ENCODE measurements around the gene AQP7. TPM values are rescaled to one million over a fixed set of nuclear protein-coding genes. Genes with fewer than 3 reads are reported as not detected.
"Not testable (repeated sequence)": the region's sequence is repeated elsewhere in the genome, so short reads cannot be mapped to it uniquely, and the experiment has no call there.

Gene AQP7
- total RNA-seq, 1 experiment from 2014 or later: 0.58 TPM

GRCh38 chr9:33375238-33375840 lies 27.0 kb downstream of the AQP7 start:
- DNase-seq (ENCODE audit: low spot score): no peak

DNA sequence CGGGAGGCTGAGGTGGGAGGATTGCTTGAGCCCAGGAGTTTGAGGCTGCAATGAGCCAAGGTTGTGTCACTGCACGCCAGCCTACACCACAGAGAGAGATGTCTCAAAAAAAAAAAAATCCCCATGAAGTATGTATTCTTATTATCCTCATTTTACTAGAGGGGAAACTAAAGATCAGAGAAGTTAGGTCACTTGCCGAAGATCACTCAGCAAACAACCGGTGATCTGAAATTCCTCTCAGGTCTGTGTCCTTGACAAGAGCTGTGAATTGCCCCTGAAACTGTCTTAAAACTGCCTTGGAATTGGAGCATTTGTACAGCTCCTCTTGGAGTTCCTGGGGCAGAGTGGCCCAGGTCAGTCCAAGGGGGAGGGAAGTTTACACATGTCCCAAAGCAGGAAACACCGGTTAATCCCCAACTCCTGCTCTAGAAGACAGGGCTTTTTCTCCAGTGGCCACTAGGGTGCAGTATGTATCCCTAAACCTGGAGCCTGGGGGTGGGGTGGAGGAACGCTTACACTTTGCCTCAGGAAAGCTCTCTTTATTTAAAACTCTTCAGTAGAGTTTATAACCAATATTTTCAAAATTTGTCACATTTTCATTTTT lies 27.6 kb downstream of the AQP7 start:
- peak; percentile 91 for DNase-seq (ENCODE audit: low spot score)

- DNase-seq (ENCODE audit: low spot score): no peak
Measured at GRCh38 chr9:33374190-33374589, 28.2 kb downstream of the AQP7 start.

DNA sequence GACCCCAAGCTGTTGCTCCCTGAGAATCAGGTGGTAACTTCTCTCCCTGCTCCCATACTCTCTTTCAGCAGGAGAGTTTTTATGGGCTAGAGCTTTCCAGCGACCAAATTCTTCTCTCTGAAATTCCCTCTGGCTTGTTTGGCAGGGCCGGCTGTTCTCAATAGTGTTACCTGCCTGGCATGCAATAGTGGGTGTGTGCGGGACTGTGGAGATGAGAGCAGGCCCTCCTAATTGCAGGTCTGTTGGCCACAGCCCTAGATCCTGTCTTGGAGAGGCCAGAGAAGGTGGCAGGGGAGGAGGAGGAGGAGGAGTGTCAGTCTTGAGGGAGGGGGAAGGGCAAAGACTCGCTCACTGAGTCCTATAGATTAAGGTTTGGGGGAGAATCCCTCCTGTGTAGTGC lies 29.5 kb downstream of the AQP7 start:
- DNase-seq (ENCODE audit: low spot score): no peak

GRCh38 chr9:33366979-33367480 lies 35.3 kb downstream of the AQP7 start:
- DNase-seq (ENCODE audit: low spot score): no peak

DNA sequence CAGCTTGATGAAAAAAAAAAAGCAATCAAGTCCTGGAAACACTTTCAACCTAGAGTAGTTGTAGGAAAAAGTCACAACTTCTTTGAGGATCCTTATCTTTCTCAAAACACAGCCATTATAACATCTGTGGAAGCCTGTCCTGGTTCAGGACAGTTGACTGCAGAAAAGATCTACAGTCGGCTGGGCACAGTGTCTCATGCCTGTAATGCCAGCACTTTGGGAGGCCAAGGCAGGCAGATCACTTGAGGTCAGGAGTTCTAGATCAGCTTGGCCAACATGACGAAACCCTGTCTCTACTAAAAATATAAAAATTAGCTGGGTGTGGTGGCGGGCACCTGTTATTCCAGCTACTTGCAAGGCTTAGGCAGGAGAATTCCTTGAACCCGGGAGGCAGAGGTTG lies 37.6 kb downstream of the AQP7 start:
- DNase-seq (ENCODE audit: low spot score): not testable (repeated sequence)

GRCh38 chr9:33364127-33364526 lies 38.2 kb downstream of the AQP7 start:
- DNase-seq (ENCODE audit: low spot score): no peak

DNA sequence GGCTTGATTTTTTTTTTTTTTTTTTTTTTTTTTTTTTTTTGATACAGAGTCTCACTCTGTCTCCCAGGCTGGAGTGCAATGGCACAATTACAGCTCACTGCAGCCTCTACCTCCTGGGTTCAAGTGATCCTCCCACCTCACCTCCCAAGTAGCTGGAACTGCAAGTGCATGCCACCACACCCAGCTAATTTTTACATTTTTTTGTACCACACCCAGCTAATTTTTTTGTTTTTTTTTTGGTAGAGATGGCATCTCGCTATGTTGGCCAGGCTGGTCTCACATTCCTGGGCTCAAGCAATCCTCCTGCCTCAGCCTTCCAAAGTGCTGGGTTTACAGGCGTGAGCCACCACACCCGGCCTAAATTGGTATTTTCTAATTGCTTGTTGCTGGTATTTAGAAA lies 43.7 kb downstream of the AQP7 start:
- not testable (repeated sequence) for DNase-seq (ENCODE audit: low spot score)

- no peak for DNase-seq (ENCODE audit: low spot score)
Measured at GRCh38 chr9:33355933-33356332, 46.4 kb downstream of the AQP7 start.

GRCh38 chr9:33354651-33355211 lies 47.6 kb downstream of the AQP7 start:
- DNase-seq (ENCODE audit: low spot score): no peak

DNA sequence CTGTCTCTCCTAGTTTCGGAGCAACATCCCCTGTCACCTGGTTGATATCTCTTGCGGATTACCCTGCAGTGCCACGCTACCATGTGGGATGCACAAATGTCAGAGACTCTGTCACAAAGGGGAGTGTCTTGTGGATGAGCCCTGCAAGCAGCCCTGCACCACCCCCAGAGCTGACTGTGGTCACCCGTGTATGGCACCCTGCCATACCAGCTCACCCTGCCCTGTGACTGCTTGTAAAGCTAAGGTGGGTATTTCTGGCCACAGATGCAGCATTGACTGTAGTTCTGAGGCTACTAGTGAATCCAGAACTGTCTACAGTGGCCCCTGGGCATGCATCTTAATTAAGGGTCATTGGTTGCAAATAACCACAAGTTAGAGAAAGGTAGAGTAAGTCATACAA lies 50.8 kb downstream of the AQP7 start:
- peak; percentile 20 for DNase-seq (ENCODE audit: low spot score)

- DNase-seq (ENCODE audit: low spot score): peak; percentile 48
Measured at GRCh38 chr9:33350310-33350709, 52.1 kb downstream of the AQP7 start.

DNA sequence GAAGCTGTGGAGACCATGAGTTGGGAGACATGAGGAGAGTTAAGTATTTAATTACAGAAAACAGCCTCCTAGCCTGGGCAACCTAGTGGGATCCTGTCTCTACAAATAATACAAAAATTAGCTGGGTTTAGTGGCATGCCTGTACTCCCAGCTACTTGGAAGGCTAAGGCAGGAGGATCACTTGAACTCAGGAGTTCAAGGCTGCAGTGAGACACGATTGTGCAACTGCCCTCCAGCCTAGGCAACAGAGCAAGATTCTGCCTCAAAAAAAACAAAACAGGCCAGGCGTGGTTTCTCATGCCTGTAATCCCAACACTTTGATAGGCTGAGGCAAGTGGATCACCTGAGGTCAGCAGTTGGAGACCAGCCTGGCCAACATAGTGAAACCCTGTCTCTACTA lies 52.6 kb downstream of the AQP7 start:
- DNase-seq (ENCODE audit: low spot score): no peak

DNA sequence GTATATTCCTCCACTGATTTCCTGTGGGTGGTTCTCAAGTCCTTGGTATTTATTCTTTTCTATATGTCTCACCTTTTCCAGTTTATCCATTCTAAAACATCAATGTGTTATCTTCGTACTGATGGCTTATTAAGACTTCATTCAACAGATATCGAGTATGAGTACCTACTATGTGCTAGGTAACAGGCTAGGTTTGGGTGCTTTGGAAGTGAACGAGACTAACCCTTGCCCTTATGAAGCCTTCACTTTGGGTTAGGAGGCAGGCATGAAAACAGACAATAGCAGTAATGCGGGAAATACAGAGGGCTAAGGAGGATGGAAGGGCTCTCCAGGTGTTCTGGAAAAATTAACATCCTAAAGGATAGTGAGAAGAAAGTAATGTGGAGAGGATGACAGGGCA lies 53.4 kb downstream of the AQP7 start:
- no peak for DNase-seq (ENCODE audit: low spot score)

GRCh38 chr9:33346564-33346963 lies 55.8 kb downstream of the AQP7 start:
- no peak for DNase-seq (ENCODE audit: low spot score)

- no peak for DNase-seq (ENCODE audit: low spot score)
Measured at GRCh38 chr9:33344145-33344544, 58.2 kb downstream of the AQP7 start.

GRCh38 chr9:33341182-33341581 lies 61.2 kb downstream of the AQP7 start:
- DNase-seq (ENCODE audit: low spot score): no peak

DNA sequence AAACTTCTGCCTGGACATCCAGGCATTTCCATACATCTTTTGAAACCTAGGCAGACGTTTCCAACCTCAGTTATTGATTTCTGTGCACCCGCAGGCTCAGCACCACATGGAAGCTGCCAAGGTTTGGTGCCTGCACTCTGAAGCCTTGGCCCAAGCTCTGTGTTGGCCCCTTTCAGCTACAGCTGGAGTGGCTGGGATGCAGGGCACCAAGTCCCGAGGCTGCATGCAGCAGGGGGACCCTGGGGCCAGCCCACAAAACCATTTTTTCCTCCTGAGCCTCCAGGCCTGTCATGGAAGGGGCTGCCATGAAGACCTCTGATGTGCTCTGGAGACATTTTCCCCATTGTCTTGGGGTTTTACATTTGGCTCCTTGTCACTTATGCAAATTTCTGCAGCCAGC lies 62.2 kb downstream of the AQP7 start:
- DNase-seq (ENCODE audit: low spot score): no peak

Small RNAs within 50 kb of the gene (small RNA-seq; reads per million reads assigned to genes)
- gene AL356218.2: not detected
- gene RF00019: not detected

Other genes with a start within 250 kb of the AQP7 start
- gene B4GALT1, start 235.2 kb downstream of the AQP7 start, total RNA-seq (2014; rRNA removed; shearing (Covaris generic)): 14.6 and 16.9 TPM in 2 replicates
- gene SPINK4, start 162.4 kb downstream of the AQP7 start, total RNA-seq (2014; rRNA removed; shearing (Covaris generic)): 1.3 TPM in 1 of 2 replicates, not detected in the other
- 70.0 and 78.4 TPM in 2 replicates for gene BAG1, start 137.9 kb downstream of the AQP7 start, total RNA-seq (2014; rRNA removed; shearing (Covaris generic))
- 24.7 and 29.2 TPM in 2 replicates for gene CHMP5, start 137.5 kb downstream of the AQP7 start, total RNA-seq (2014; rRNA removed; shearing (Covaris generic))
- gene NFX1, start 112.1 kb downstream of the AQP7 start, total RNA-seq (2014; rRNA removed; shearing (Covaris generic)): 15.2 and 18.2 TPM in 2 replicates
- gene AQP3, start 45.0 kb upstream of the AQP7 start, total RNA-seq (2014; rRNA removed; shearing (Covaris generic)): 82.7 and 116 TPM in 2 replicates
- 53.5 and 54.4 TPM in 2 replicates for gene NOL6, start 71.4 kb upstream of the AQP7 start, total RNA-seq (2014; rRNA removed; shearing (Covaris generic))
- not detected in 2 replicates for gene ANKRD18B, start 121.7 kb upstream of the AQP7 start, total RNA-seq (2014; rRNA removed; shearing (Covaris generic))